Measurements from ENCODE around the gene CRYBA1.

GRCh38 chr17:29247219-29247618, 560 bp downstream of the CRYBA1 start:
- no peak for TF ChIP-seq POLR2AphosphoS5 (IDR thresholded peaks at IDR 0.05; ENCODE audit: low read depth, low read length)
- TF ChIP-seq POLR2A (IDR thresholded peaks at IDR 0.05; ENCODE audit: low read depth, low read length) = no peak
